H9 (cell line): Measurements from ENCODE around the gene TMEM100. TPM values are rescaled to one million over a fixed set of nuclear protein-coding genes. Genes with fewer than 3 reads are reported as not detected.

Experiments
- DNase-seq: peaks from one replicate; pipeline ENCODE4 v3.0.0-alpha.2; 2017
- H2AFZ ChIP-seq: one replicate; pipeline ENCODE4 v1.6.1; 2013; ENCODE audit warnings: mild to moderate bottlenecking, low read length, control low read depth, moderate library complexity
- H2AK5ac ChIP-seq: 2 replicates; pipeline ENCODE4 v1.6.1; 2013; ENCODE audit warnings: low read length, control low read depth, mixed read lengths; ENCODE audit not compliant: insufficient read length
- H2BK120ac ChIP-seq: one replicate; pipeline ENCODE4 v1.6.1; 2013; ENCODE audit warnings: low read depth, mild to moderate bottlenecking, low read length, control low read depth, inconsistent platforms; ENCODE audit not compliant: poor library complexity, severe bottlenecking
- H2BK12ac ChIP-seq: 2 replicates; pipeline ENCODE4 v1.6.1; 2013; ENCODE audit warnings: low read length, control low read depth, mixed read lengths, low read depth; ENCODE audit not compliant: insufficient read length
- H2BK15ac ChIP-seq: 2 replicates; pipeline ENCODE4 v1.6.1; 2013; ENCODE audit warnings: low read depth, low read length, control low read depth
- H2BK20ac ChIP-seq: one replicate; pipeline ENCODE4 v1.6.1; 2013; ENCODE audit warnings: low read depth, mild to moderate bottlenecking, low read length, control low read depth, inconsistent platforms; ENCODE audit not compliant: poor library complexity, severe bottlenecking
- H2BK5ac ChIP-seq: 2 replicates; pipeline ENCODE4 v1.6.1; 2013; ENCODE audit warnings: low read length, control low read depth, mixed read lengths; ENCODE audit not compliant: insufficient read length
- H3K14ac ChIP-seq: 2 replicates; pipeline ENCODE4 v1.6.1; 2013; ENCODE audit warnings: low read length, control low read depth; ENCODE audit not compliant: insufficient read depth
- H3K18ac ChIP-seq: 2 replicates; pipeline ENCODE4 v1.6.1; 2013; ENCODE audit warnings: low read depth, mild to moderate bottlenecking, mixed read lengths, low read length, control low read depth; ENCODE audit not compliant: insufficient read length
- H3K23ac ChIP-seq: 2 replicates; pipeline ENCODE4 v1.6.1; 2013; ENCODE audit warnings: low read length, control low read depth, mixed read lengths, low read depth; ENCODE audit not compliant: insufficient read length
- H3K23me2 ChIP-seq: 2 replicates; pipeline ENCODE4 v1.6.1; 2013; ENCODE audit warnings: low read depth, mild to moderate bottlenecking, mixed read lengths, low read length, control low read depth; ENCODE audit not compliant: insufficient read length, poor library complexity, severe bottlenecking
- H3K27ac ChIP-seq: 2 replicates; pipeline ENCODE4 v1.5.1; 2013; ENCODE audit warnings: low read length, control low read depth, mixed read lengths, low read depth; ENCODE audit not compliant: insufficient read length
- H3K27me3 ChIP-seq: 2 replicates; pipeline ENCODE4 v1.6.1; 2013; ENCODE audit warnings: low read length, control low read depth, inconsistent platforms; ENCODE audit not compliant: insufficient read depth
- H3K4ac ChIP-seq: 2 replicates; pipeline ENCODE4 v1.6.1; 2013; ENCODE audit warnings: low read depth, mild to moderate bottlenecking, control low read depth, inconsistent platforms, low read length, moderate library complexity
- H3K4me1 ChIP-seq: 2 replicates; pipeline ENCODE4 v1.6.1; 2013; ENCODE audit warnings: low read length, control low read depth, inconsistent platforms; ENCODE audit not compliant: insufficient read depth
- H3K4me2 ChIP-seq: 2 replicates; pipeline ENCODE4 v1.6.1; 2013; ENCODE audit warnings: low read length, control low read depth, mixed read lengths; ENCODE audit not compliant: insufficient read length, insufficient read depth
- H3K56ac ChIP-seq: 2 replicates; pipeline ENCODE4 v1.6.1; 2013; ENCODE audit warnings: low read depth, mild to moderate bottlenecking, mixed read lengths, low read length, control low read depth; ENCODE audit not compliant: insufficient read length
- H3K79me1 ChIP-seq: 2 replicates; pipeline ENCODE4 v1.6.1; 2013; ENCODE audit warnings: low read depth, mild to moderate bottlenecking, moderate library complexity, low read length, control low read depth, inconsistent platforms; ENCODE audit not compliant: insufficient read depth, poor library complexity, severe bottlenecking
- H3K79me2 ChIP-seq: 2 replicates; pipeline ENCODE4 v1.6.1; 2013; ENCODE audit warnings: low read length, control low read depth, inconsistent platforms; ENCODE audit not compliant: insufficient read depth
- H3K9ac ChIP-seq: 2 replicates; pipeline ENCODE4 v1.6.1; 2013; ENCODE audit warnings: low read length, control low read depth, mixed read lengths; ENCODE audit not compliant: insufficient read length; ENCODE audit errors: extremely low read depth
- H3K9me3 ChIP-seq: one replicate; pipeline ENCODE4 v1.6.1; 2013; ENCODE audit warnings: low read depth, low read length, inconsistent platforms; ENCODE audit not compliant: control insufficient read depth
- H3T11ph ChIP-seq: one replicate; pipeline ENCODE4 v1.6.1; 2013; ENCODE audit warnings: mild to moderate bottlenecking, low read length, control low read depth, inconsistent platforms
- H4K20me1 ChIP-seq: one replicate; pipeline ENCODE4 v1.6.1; 2013; ENCODE audit not compliant: control insufficient read depth, insufficient read length, insufficient read depth
- H4K5ac ChIP-seq: 2 replicates; pipeline ENCODE4 v1.6.1; 2013; ENCODE audit warnings: low read depth, mild to moderate bottlenecking, mixed read lengths, low read length, control low read depth; ENCODE audit not compliant: insufficient read length
- H4K8ac ChIP-seq: replicated peaks from 2 replicates; pipeline ENCODE4 v1.6.1; 2013; ENCODE audit warnings: low read length, control low read depth, mixed read lengths, low read depth; ENCODE audit not compliant: insufficient read length
- H4K91ac ChIP-seq: 2 replicates; pipeline ENCODE4 v1.6.1; 2013; ENCODE audit warnings: low read depth, mild to moderate bottlenecking, moderate library complexity, mixed read lengths, low read length, control low read depth; ENCODE audit not compliant: insufficient read length
- H3K27ac Mint-ChIP-seq, 3 experiments: 2 replicates in 2 of 3; 3 replicates in 1 of 3; pipeline ENCODE4 v1.8.0; 2020 to 2021; ENCODE audit warnings: mixed read lengths in 3 of 3, mild to moderate bottlenecking in 1 of 3, moderate library complexity in 1 of 3
- H3K27me3 Mint-ChIP-seq: 2 replicates; pipeline ENCODE4 v1.8.0; 2021; ENCODE audit warnings: low read depth, mild to moderate bottlenecking, moderate library complexity, mixed read lengths
- H3K36me3 Mint-ChIP-seq, 3 experiments: 2 replicates in 2 of 3; 3 replicates in 1 of 3; pipeline ENCODE4 v1.8.0; 2020 to 2021; ENCODE audit warnings: low read depth in 3 of 3, mixed read lengths in 3 of 3; ENCODE audit not compliant: insufficient read depth in 1 of 3
- H3K4me1 Mint-ChIP-seq, 2 experiments: 2 replicates each; pipeline ENCODE4 v1.8.0; 2020; ENCODE audit warnings: mixed read lengths in 2 of 2
- H3K4me3 Mint-ChIP-seq, 2 experiments: 2 replicates in 1 of 2; 3 replicates in 1 of 2; pipeline ENCODE4 v1.8.0; 2020 to 2021; ENCODE audit warnings: mild to moderate bottlenecking in 2 of 2, mixed read lengths in 2 of 2, moderate library complexity in 1 of 2
- H3K9me3 Mint-ChIP-seq, 2 experiments: 2 replicates in 1 of 2; 3 replicates in 1 of 2; pipeline ENCODE4 v1.8.0; 2020; ENCODE audit warnings: mild to moderate bottlenecking in 2 of 2, mixed read lengths in 2 of 2, moderate library complexity in 1 of 2
- WGBS: extraction: QIAGEN DNeasy Blood & Tissue Kit; methylation state at CpG from one replicate; pipeline ENCODE4 v1.1.7; 2013; ENCODE audit warnings: missing lambda C conversion rate, low lambda C conversion rate, mixed read lengths; ENCODE audit not compliant: insufficient read length; ENCODE audit errors: extremely low coverage; 5-methylcytosine and 5-hydroxymethylcytosine counted together
- total RNA-seq: library from RNA; stranded (reverse); gene quantifications from 2 replicates; pipeline ENCODE4 v1.2.1, GENCODE V29; 2021
- TF ChIP-seq, protein P1 (sequence below): fragments of 200-600 bp; sonication (generic); conservative IDR thresholded peaks from 3 replicates; pipeline ENCODE4 v1.8.0; 2021; ENCODE audit warnings: antibody characterized with exemption, mild to moderate bottlenecking

TMEM100 gene
- total RNA-seq, 1 experiment from 2014 or later = 0.17 TPM

DNA sequence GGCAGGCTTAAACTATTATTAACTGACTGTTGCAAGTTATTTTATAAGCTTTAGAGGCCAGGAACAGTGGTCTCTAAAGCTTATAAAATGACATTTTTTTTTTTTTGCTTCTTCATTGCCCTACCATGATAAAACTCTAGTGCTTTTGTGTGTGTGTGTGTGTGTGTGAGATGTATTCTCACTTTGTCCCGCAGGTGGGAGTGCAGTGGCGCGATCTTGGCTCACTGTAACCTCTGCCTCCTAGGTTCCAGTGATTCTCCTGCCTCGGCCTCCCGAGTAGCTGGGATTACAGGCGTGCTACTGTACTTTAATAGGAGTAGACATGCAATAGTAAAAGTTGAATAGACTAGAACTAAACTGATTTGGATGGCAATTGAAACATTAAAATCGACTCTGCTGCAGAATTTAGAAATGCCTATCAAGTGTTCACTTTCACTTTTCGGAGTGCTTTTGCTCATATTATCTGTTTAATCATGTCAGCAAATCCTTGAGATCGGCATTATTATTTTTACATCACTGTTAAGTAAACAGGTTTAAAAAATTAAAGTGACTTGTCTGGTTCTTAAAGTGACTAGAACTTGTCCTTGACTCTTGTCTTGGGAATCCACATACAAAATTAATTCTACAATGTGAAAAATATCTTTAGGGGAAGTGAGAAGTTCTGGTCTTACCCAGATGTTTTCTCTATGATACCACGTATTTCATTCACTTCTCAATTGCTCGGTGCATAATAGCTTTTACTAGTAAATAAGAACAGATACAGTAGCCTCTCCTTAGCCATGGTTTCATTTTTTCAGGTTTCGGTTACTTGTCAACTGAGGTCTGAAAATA is 19.8 kb upstream of the TMEM100 start:
- Histone ChIP-seq H3K27me3 (no peaks in the 10 kb centered on the region), H3K9ac (no peak overlapping the region), H4K20me1 (no peaks in the 10 kb centered on the region), H3K4me1 (no peaks in the 10 kb centered on the region), H3K79me2 (no peaks in the 10 kb centered on the region), H2BK120ac (no peak overlapping the region), H4K91ac (no peak overlapping the region), H3T11ph (no peak overlapping the region), H2AK5ac (no peak overlapping the region), H3K79me1 (no peaks in the 10 kb centered on the region), H3K18ac (no peak overlapping the region), H3K23me2 (no peaks in the 10 kb centered on the region), H2BK15ac (no peak overlapping the region), H2BK5ac (no peak overlapping the region), H3K56ac (no peak overlapping the region), H3K9me3 (no peaks in the 10 kb centered on the region), H3K4me2 (no peak overlapping the region), H4K8ac (no peak overlapping the region), H2BK12ac (no peak overlapping the region), H3K23ac (no peak overlapping the region), H2BK20ac (no peak overlapping the region), H3K4ac (no peak overlapping the region), H4K5ac (no peak overlapping the region), H3K27ac (no peak overlapping the region), H2AFZ (no peak overlapping the region), H3K14ac (no peak overlapping the region)
- WGBS = no CpG with 5 or more reads among the region's 12 CpGs
- no peaks in the 10 kb centered on the region for H3K9me3 Mint-ChIP-seq
- no peaks in the 10 kb centered on the region for H3K36me3 Mint-ChIP-seq
- no peaks in the 10 kb centered on the region for H3K27me3 Mint-ChIP-seq
- TF ChIP-seq, protein P1, sequence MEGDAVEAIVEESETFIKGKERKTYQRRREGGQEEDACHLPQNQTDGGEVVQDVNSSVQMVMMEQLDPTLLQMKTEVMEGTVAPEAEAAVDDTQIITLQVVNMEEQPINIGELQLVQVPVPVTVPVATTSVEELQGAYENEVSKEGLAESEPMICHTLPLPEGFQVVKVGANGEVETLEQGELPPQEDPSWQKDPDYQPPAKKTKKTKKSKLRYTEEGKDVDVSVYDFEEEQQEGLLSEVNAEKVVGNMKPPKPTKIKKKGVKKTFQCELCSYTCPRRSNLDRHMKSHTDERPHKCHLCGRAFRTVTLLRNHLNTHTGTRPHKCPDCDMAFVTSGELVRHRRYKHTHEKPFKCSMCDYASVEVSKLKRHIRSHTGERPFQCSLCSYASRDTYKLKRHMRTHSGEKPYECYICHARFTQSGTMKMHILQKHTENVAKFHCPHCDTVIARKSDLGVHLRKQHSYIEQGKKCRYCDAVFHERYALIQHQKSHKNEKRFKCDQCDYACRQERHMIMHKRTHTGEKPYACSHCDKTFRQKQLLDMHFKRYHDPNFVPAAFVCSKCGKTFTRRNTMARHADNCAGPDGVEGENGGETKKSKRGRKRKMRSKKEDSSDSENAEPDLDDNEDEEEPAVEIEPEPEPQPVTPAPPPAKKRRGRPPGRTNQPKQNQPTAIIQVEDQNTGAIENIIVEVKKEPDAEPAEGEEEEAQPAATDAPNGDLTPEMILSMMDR = no peak; the same call in 2 of the 3 replicates
- no peaks in the 10 kb centered on the region for H3K4me1 Mint-ChIP-seq
- no peak for DNase-seq
- H3K27ac Mint-ChIP-seq = no peak overlapping the region
- no peak overlapping the region for H3K4me3 Mint-ChIP-seq
